GM12891 (cell line): ENCODE data around the gene F10. TPM values are rescaled to one million over a fixed set of nuclear protein-coding genes. Genes with fewer than 3 reads are reported as not detected.
"Not testable (repeated sequence)": the region's sequence is repeated elsewhere in the genome, so short reads cannot be mapped to it uniquely, and the experiment has no call there.

Source experiments
- DNase-seq: peaks from one replicate; pipeline ENCODE4 v3.0.0; 2011; ENCODE audit warnings: low spot score; ENCODE audit not compliant: insufficient read length
- FAIRE-seq: peaks from 2 replicates; lab custom pipeline; 2011; peaks lifted over from hg19 to GRCh38; lab: Jason Lieb, UNC
- PAX5 ChIP-seq: IDR thresholded peaks from 2 replicates; pipeline ENCODE4 v1.6.1; 2011; ENCODE audit warnings: low read length, moderate library complexity, mild to moderate bottlenecking; ENCODE audit not compliant: insufficient read depth, severe bottlenecking
- POLR2A ChIP-seq: IDR thresholded peaks from 2 replicates; pipeline ENCODE4 v1.6.1; 2011; ENCODE audit warnings: low read depth, low read length, control low read depth
- POLR2AphosphoS5 ChIP-seq: IDR thresholded peaks from 2 replicates; pipeline ENCODE4 v1.6.1; 2011; ENCODE audit warnings: low read depth, low read length, control low read depth
- POU2F2 ChIP-seq: IDR thresholded peaks from 2 replicates; pipeline ENCODE4 v1.6.1; 2011; ENCODE audit warnings: low read depth, mild to moderate bottlenecking, control low read depth, low read length, moderate library complexity
- SPI1 ChIP-seq: IDR thresholded peaks from 2 replicates; pipeline ENCODE4 v1.6.1; 2011; ENCODE audit warnings: low read depth, low read length, control low read depth
- TAF1 ChIP-seq: IDR thresholded peaks from 2 replicates; pipeline ENCODE4 v1.6.1; 2011; ENCODE audit warnings: low read depth, low read length, control low read depth
- polyA plus RNA-seq: library from polyadenylated mRNA; unstranded; fragments of >200 nt; gene quantifications from one replicate; pipeline ENCODE4 v1.2.1, GENCODE V29; 2012; ENCODE audit warnings: low read depth, missing spikeins, inconsistent platforms; ENCODE audit not compliant: missing spikeins

Gene F10
- polyA plus RNA-seq: not detected

DNA sequence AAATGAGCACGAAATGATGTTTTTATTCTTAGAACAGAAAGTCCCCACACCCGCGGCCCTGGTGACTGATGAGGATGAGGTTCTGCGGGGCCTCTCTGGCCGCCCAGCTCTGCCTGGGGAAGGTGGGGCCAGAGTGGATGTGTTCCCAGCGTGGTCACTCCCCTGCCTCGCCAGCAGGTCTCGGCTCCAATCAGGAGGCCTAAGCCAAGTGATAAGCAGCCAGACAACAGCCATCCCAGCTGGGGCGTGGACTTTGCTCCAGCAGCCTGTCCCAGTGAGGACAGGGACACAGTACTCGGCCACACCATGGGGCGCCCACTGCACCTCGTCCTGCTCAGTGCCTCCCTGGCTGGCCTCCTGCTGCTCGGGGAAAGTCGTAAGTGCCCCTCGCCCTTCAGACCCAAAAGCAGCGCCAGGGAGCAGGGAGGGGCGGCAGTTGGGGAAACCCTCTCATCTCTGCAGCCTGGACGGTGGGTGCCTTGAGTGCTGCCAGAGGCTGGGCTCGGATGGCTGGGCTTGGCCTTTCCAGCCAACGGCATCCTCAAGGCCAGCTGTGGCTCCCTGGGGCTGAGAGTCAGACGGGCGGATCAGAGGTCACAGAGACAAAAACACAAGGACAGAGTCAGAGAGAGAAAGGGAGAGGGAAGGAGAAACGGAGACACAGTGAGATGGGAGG is at the start of gene F10:
Gene F10, plus strand, starts transcription at position 250 of the 676 bp plus-strand sequence. Its CDS starts 57 bp downstream, at position 307.
- FAIRE-seq: no peak
- no peak for TF ChIP-seq PAX5
- no peak for TF ChIP-seq POLR2AphosphoS5
- no peak for TF ChIP-seq POLR2A
- TF ChIP-seq SPI1: no peak
- no peak for TF ChIP-seq POU2F2
- TF ChIP-seq TAF1: no peak
- DNase-seq: no peak

DNA sequence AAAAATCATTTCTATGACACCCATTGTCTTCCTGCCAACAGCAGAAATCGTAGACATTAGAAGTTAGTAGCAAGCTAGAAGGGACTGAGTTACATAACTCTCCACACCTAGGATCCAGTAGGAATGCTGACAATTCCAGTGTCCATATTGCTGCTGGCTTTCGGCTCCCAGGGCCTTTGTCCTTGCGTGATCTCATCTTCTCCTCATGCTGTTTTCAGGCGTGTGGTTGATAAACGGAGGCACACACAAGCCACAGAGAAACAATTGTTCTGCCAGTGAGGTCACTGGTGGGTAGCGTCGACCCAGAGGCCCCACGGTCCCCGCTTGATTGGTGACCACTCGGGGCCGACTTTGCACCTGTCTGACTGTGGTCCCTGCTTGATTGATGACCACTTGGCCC is 48.7 kb upstream of the F10 start:
- DNase-seq (no peak), FAIRE-seq (no peak)
- TF ChIP-seq PAX5: no peak
- TF ChIP-seq POU2F2: no peak
- no peak for TF ChIP-seq TAF1
- no peak for TF ChIP-seq POLR2AphosphoS5
- TF ChIP-seq POLR2A: no peak
- no peak for TF ChIP-seq SPI1

DNA sequence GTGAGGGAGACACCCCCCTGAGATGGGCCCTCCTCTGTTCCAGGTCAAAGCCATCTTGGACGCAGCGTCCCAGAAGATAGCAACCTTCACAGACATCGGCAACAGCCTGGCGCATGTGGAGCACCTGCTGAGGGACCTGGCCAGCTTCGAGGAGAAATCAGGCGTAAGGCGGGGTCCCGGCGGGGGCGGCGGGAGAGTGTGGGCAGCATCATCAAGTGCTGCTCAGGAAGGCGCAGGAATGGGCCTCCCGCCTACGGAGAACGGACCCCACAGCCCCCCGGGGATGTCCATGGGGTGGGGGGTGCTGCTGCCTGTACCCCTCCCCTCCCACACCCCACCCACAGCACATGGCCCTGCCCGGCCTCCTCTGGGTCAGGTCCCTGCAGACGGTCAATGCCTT is 48.2 kb upstream of the F10 start:
- TF ChIP-seq TAF1 (no peak), POLR2AphosphoS5 (no peak), POLR2A (no peak), SPI1 (no peak), POU2F2 (no peak), PAX5 (no peak)
- no peak for FAIRE-seq
- DNase-seq: no peak

DNA sequence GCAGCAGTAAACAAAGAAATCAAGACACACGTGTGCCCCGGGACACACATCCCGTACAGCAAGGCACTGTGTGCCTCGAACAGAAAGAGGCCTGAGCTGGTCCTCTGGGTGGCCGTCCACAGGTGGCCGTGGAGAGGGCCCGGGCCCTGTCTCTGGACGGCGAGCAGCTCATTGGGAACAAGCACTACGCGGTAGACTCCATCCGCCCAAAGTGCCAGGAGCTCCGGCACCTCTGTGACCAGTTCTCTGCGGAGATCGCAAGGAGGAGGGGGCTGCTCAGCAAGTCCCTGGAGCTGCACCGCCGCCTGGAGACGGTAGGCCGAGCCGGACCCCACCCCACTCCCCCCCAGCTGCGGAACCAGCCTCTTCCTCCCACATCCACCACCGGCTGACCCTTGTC is 47.7 kb upstream of the F10 start:
- no peak for FAIRE-seq
- TF ChIP-seq SPI1 (no peak), POU2F2 (no peak), POLR2AphosphoS5 (no peak)
- no peak for DNase-seq

DNA sequence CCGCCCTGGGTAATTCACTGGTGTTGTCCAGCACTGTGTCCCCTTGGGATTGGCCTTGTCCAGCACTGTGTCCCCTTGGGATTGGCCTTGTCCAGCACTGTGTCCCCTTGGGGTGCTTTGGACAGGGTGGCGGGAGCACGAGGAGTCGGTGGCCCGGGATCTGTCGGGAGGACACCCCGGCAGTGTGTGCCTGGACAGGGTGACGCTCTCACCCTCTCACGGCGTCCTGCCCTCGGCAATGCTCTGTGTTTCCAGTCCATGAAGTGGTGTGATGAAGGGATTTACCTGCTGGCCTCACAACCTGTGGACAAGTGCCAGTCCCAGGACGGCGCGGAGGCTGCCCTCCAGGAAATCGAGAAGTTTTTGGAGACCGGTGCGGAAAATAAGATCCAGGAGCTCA is 46.9 kb upstream of the F10 start:
- DNase-seq (no peak), FAIRE-seq (no peak)
- TF ChIP-seq SPI1 (no peak), POLR2AphosphoS5 (no peak), TAF1 (no peak), POU2F2 (no peak), POLR2A (no peak), PAX5 (no peak)

DNA sequence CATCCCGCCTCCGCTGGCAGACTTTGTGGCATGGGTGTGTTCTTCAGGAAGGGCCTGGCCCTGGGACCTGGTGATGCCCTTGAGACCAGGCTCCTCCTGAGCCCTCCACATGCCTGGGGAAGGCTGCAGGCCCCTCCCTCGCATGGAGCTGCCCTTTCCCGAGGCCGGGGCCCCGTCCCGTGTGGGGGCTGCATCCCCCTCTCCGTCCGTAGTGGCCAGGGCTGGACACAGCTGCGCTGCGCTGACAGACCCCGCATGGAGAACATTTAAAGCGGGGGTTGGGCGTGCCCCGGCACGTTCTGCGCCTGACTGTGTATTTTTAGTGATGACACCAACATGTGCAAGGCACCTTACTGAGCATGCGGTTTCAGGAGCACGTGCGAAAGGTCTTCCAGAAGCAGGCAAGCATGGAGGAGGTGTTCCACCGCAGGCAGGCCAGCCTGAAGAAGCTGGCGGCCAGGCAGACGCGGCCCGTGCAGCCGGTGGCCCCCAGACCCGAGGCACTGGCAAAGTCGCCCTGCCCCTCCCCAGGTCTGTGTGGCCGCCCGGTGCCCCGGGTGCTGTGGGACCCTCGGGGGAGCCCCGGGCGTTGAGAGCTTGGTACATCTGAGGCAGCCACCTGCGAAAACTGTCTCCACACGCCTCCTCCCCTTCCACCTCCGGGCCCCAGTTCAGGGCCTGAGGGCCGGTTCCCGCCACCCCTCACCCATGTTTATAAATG is 45.8 kb upstream of the F10 start:
- DNase-seq (no peak), FAIRE-seq (no peak)
- no peak for TF ChIP-seq POLR2A
- TF ChIP-seq POU2F2: no peak
- TF ChIP-seq TAF1: no peak
- TF ChIP-seq PAX5: no peak
- TF ChIP-seq POLR2AphosphoS5: no peak

DNA sequence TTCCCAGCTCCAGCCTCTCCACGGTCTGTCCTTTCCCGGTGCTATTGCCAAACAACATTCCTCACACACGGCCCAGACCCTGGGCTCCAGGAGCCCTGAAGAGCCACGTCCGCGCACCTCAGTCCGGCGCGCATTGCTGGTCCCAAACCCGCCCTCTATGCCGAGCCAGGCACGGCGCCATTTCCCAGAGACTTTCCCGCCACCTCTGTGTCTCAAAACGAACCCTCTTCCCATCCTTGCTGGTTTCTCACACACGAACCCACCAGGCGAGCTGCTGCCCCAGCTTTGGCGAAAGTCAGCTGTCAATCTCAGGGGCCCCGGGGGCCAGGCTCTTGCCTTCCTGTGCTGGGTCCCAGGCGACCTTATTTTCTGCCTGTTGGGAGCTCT is 45.0 kb upstream of the F10 start:
- FAIRE-seq (no peak), DNase-seq (no peak)
- no peak for TF ChIP-seq SPI1
- TF ChIP-seq POLR2A: no peak
- TF ChIP-seq TAF1: no peak
- no peak for TF ChIP-seq PAX5
- no peak for TF ChIP-seq POLR2AphosphoS5
- no peak for TF ChIP-seq POU2F2

DNA sequence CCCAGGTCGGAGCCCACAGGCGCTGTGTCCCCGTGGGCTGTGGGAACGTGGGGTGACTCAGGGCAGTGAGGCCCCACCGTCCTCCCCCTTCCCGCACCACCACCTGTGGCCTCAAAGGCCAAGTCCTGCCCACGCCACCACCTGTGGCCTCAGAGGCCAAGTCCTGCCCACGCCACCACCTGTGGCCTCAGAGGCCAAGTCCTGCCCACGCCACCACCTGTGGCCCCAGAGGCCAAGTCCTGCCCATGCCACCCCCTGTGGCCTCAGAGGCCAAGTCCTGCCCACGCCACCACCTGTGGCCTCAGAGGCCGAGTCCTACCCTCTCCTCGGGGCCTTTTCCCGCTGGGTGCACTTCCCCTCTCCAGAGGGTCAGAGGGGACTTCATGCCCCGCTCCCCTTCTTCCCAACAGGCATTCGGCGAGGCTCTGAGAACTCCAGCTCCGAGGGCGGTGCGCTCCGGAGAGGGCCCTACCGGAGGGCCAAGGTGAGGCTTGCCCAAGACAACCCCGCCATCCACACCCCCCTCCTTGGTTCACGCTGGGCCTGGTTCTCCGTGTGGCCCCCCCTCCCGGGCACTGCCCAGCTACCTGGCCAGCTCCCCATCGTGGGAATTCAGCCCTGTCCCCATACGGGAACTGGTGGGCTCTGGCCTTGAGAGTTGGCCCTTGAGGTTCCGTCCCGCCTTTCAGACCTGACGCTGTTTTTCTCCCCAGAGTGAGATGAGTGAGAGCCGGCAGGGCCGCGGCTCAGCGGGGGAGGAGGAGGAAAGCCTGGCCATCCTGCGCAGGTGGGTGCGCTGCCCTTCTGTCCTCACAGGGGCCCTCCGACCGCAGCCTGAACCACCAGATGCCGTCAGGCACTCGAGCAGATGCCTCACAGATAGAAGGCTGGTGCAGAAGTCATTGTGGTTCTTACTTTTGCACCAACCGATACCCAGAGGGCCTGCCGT is 44.4 kb upstream of the F10 start:
- TF ChIP-seq PAX5: no peak
- no peak for TF ChIP-seq POLR2AphosphoS5
- no peak for TF ChIP-seq TAF1
- TF ChIP-seq POLR2A: no peak
- no peak for TF ChIP-seq POU2F2
- no peak for TF ChIP-seq SPI1
- FAIRE-seq: no peak

DNA sequence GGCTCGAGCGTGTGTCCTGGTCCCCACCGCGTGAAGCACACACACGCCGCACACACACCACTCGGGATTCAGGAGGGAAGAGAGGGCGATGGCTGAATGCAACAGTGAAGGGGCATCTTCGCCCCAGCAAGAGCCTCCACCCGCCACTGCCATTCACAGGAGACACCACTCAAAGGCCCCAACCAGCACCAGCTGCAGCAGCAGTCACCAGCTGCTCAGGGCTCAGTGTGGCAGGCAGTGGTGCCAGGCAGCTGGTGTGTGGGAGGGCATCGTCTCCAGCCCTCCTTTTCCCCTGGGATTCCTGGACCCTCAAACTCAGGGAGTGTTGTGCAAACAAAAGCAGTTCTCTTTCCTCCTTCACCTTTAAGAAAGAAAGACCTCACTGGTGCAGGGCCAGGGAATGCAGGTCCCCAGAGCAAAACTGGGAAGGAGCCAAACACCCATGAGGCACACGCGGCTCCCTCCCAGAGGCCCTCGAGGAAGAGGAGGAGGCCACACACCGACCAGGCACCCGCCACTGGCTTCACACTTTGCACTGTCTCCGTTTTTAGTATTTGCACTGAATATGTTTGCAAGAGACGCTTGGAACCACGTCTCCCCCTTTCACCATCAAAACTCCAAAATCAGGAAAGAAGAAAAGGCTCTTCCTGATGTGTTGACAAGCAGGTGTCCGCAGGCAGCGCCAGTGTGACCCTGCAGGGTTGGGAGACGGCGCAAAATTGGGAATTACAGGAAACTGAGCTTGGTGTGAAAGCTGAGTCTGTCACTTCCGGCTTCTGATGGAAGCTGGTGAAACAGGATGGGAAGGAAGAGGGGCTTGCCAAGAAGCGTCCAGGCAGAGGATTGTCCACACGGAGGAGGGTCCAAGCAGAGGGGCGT is 43.5 kb upstream of the F10 start:
- no peak for TF ChIP-seq SPI1
- TF ChIP-seq POLR2A: no peak
- TF ChIP-seq TAF1: no peak
- TF ChIP-seq PAX5: no peak
- no peak for TF ChIP-seq POLR2AphosphoS5
- TF ChIP-seq POU2F2: no peak
- FAIRE-seq (no peak), DNase-seq (no peak)

More for the DNA sequence above, 44.4 kb upstream of the F10 start:
- DNase-seq: no peak

DNA sequence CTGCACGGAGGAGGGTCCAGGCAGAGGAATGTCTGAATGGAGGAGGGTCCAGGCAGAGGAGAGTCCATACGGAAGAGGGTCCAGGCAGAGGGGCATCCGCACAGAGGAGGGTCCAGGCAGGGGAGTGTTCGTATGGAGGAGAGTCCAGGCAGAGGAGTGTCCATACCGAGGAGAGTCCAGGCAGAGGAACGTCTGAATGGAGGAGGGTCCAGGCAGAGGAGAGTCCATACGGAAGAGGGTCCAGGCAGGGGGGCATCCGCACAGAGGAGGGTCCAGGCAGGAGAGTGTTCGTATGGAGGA is 42.9 kb upstream of the F10 start:
- DNase-seq, FAIRE-seq: not testable (repeated sequence)
